Activated T-cell treated with anti-CD3 and anti-CD28 coated beads, Interleukin-2, amount 50 U/mL, for 4 hours (primary cell): ENCODE measurements around the gene ZBTB24. TPM values are rescaled to one million over a fixed set of nuclear protein-coding genes. Genes with fewer than 3 reads are reported as not detected.
A peak's percentile ranks its signal among the peaks of the same experiment; 100 is the strongest.

Experiments used
- ATAC-seq, 2 donors: fragments of 200-7000 bp; cut with Tn5 transposase; one replicate each; pipeline ENCODE4 v1.10.0; 2021
- DNase-seq: peaks from one replicate; pipeline ENCODE4 v3.0.0-alpha.2; 2020
- H3K27me3 Mint-ChIP-seq: one replicate; pipeline ENCODE4 v1.8.0; 2021; ENCODE audit warnings: low read depth, mixed read lengths
- H3K36me3 Mint-ChIP-seq: one replicate; pipeline ENCODE4 v1.8.0; 2022; ENCODE audit warnings: mixed read lengths; ENCODE audit not compliant: insufficient read depth
- H3K4me1 Mint-ChIP-seq: one replicate; pipeline ENCODE4 v1.8.0; 2021; ENCODE audit warnings: low read depth, mixed read lengths
- H3K4me3 Mint-ChIP-seq: one replicate; pipeline ENCODE4 v1.8.0; 2021; ENCODE audit warnings: mild to moderate bottlenecking, moderate library complexity, mixed read lengths
- H3K9me3 Mint-ChIP-seq: one replicate; pipeline ENCODE4 v1.8.0; 2021; ENCODE audit warnings: mixed read lengths
- total RNA-seq, 3 donors: library from RNA; stranded (reverse); gene quantifications; one replicate each; pipeline ENCODE4 v1.2.1, GENCODE V29; 2021

Gene ZBTB24
- total RNA-seq, 3 donors from 2014 or later, result 13.9 to 15.5 (median 14.8) TPM

- Mint-ChIP-seq H3K9me3 (no peaks in the 10 kb centered on the region), H3K4me3 (peak overlapping the region; percentile 90), H3K36me3 (peaks cover 9% of the 10 kb centered on the region), H3K4me1 (peaks cover 74% of the 10 kb centered on the region), H3K27me3 (no peaks in the 10 kb centered on the region)
- ATAC-seq (peak; percentile 35 to 47), DNase-seq (peak; percentile 54)
These were observed 28.3 kb downstream of the ZBTB24 start for GRCh38 chr6:109454496-109455436.

GRCh38 chr6:109453594-109454495 lies 29.2 kb downstream of the ZBTB24 start:
- Mint-ChIP-seq H3K36me3 (peaks cover 5% of the 10 kb centered on the region), H3K4me1 (peaks cover 70% of the 10 kb centered on the region), H3K9me3 (no peaks in the 10 kb centered on the region), H3K27me3 (no peaks in the 10 kb centered on the region), H3K4me3 (peak overlapping the region; percentile 90)
- no peak for ATAC-seq
- no peak for DNase-seq

- H3K4me3 Mint-ChIP-seq, result no peak overlapping the region
- peaks cover 4% of the 10 kb centered on the region for H3K36me3 Mint-ChIP-seq
These were observed 29.9 kb downstream of the ZBTB24 start for GRCh38 chr6:109453156-109453555.

GRCh38 chr6:109452181-109452580 lies 30.8 kb downstream of the ZBTB24 start:
- ATAC-seq (no peak), DNase-seq (no peak)
- Mint-ChIP-seq H3K4me1 (peaks cover 62% of the 10 kb centered on the region), H3K27me3 (no peaks in the 10 kb centered on the region), H3K9me3 (no peaks in the 10 kb centered on the region), H3K36me3 (peaks cover 4% of the 10 kb centered on the region), H3K4me3 (no peak overlapping the region)

More at GRCh38 chr6:109453156-109453555, 29.9 kb downstream of the ZBTB24 start:
- H3K9me3 Mint-ChIP-seq, result no peaks in the 10 kb centered on the region
- peaks cover 68% of the 10 kb centered on the region for H3K4me1 Mint-ChIP-seq
- no peak for ATAC-seq
- no peak for DNase-seq
- no peaks in the 10 kb centered on the region for H3K27me3 Mint-ChIP-seq

- Mint-ChIP-seq H3K36me3 (peaks cover 7% of the 10 kb centered on the region), H3K4me1 (peaks cover 57% of the 10 kb centered on the region), H3K4me3 (no peak overlapping the region), H3K9me3 (no peaks in the 10 kb centered on the region), H3K27me3 (no peaks in the 10 kb centered on the region)
- ATAC-seq, result no peak
- DNase-seq, result no peak
These were observed 31.6 kb downstream of the ZBTB24 start for GRCh38 chr6:109451376-109451775.

- no peaks in the 10 kb centered on the region for H3K9me3 Mint-ChIP-seq
- no peak overlapping the region for H3K4me3 Mint-ChIP-seq
- H3K27me3 Mint-ChIP-seq, result no peaks in the 10 kb centered on the region
- ATAC-seq (no peak), DNase-seq (no peak)
- peaks cover 55% of the 10 kb centered on the region for H3K4me1 Mint-ChIP-seq
- peaks cover 7% of the 10 kb centered on the region for H3K36me3 Mint-ChIP-seq
These were observed 32.2 kb downstream of the ZBTB24 start for GRCh38 chr6:109450801-109451200.

- no peaks in the 10 kb centered on the region for H3K27me3 Mint-ChIP-seq
- peaks cover 52% of the 10 kb centered on the region for H3K4me1 Mint-ChIP-seq
- ATAC-seq (peak; percentile 20 to 26), DNase-seq (no peak)
- no peaks in the 10 kb centered on the region for H3K9me3 Mint-ChIP-seq
- H3K4me3 Mint-ChIP-seq, result no peak overlapping the region
- H3K36me3 Mint-ChIP-seq, result peaks cover 7% of the 10 kb centered on the region
These were observed 33.0 kb downstream of the ZBTB24 start for GRCh38 chr6:109449795-109450673.

GRCh38 chr6:109449064-109449794 lies 33.8 kb downstream of the ZBTB24 start:
- H3K4me1 Mint-ChIP-seq, result peaks cover 47% of the 10 kb centered on the region
- H3K9me3 Mint-ChIP-seq, result no peaks in the 10 kb centered on the region
- DNase-seq (no peak), ATAC-seq (peak in 1 of 2 donors; percentile 2)
- peaks cover 7% of the 10 kb centered on the region for H3K36me3 Mint-ChIP-seq
- no peak overlapping the region for H3K4me3 Mint-ChIP-seq
- H3K27me3 Mint-ChIP-seq, result no peaks in the 10 kb centered on the region

GRCh38 chr6:109448615-109449014 lies 34.4 kb downstream of the ZBTB24 start:
- Mint-ChIP-seq H3K4me1 (peaks cover 41% of the 10 kb centered on the region), H3K27me3 (no peaks in the 10 kb centered on the region), H3K9me3 (no peaks in the 10 kb centered on the region), H3K4me3 (no peak overlapping the region), H3K36me3 (peaks cover 7% of the 10 kb centered on the region)
- ATAC-seq, result no peak
- no peak for DNase-seq

- H3K36me3 Mint-ChIP-seq, result peaks cover 10% of the 10 kb centered on the region
- DNase-seq (no peak), ATAC-seq (no peak)
- no peaks in the 10 kb centered on the region for H3K27me3 Mint-ChIP-seq
- H3K9me3 Mint-ChIP-seq, result no peaks in the 10 kb centered on the region
- no peak overlapping the region for H3K4me3 Mint-ChIP-seq
- H3K4me1 Mint-ChIP-seq, result peaks cover 40% of the 10 kb centered on the region
These were observed 35.0 kb downstream of the ZBTB24 start for GRCh38 chr6:109447878-109448555.

GRCh38 chr6:109447087-109447486 lies 35.9 kb downstream of the ZBTB24 start:
- DNase-seq, result no peak
- H3K36me3 Mint-ChIP-seq, result peaks cover 12% of the 10 kb centered on the region

GRCh38 chr6:109446541-109446940 lies 36.5 kb downstream of the ZBTB24 start:
- peaks cover 46% of the 10 kb centered on the region for H3K4me1 Mint-ChIP-seq
- no peak for ATAC-seq

More at GRCh38 chr6:109447087-109447486, 35.9 kb downstream of the ZBTB24 start:
- H3K9me3 Mint-ChIP-seq, result no peaks in the 10 kb centered on the region
- H3K27me3 Mint-ChIP-seq, result no peaks in the 10 kb centered on the region
- H3K4me1 Mint-ChIP-seq, result peaks cover 43% of the 10 kb centered on the region
- no peak for ATAC-seq
- no peak overlapping the region for H3K4me3 Mint-ChIP-seq

GRCh38 chr6:109446072-109446471 lies 36.9 kb downstream of the ZBTB24 start:
- H3K9me3 Mint-ChIP-seq, result no peaks in the 10 kb centered on the region
- H3K36me3 Mint-ChIP-seq, result peaks cover 12% of the 10 kb centered on the region
- H3K4me1 Mint-ChIP-seq, result peaks cover 50% of the 10 kb centered on the region
- ATAC-seq, result no peak
- DNase-seq, result no peak
- H3K4me3 Mint-ChIP-seq, result no peak overlapping the region
- no peaks in the 10 kb centered on the region for H3K27me3 Mint-ChIP-seq

More at GRCh38 chr6:109446541-109446940, 36.5 kb downstream of the ZBTB24 start:
- Mint-ChIP-seq H3K36me3 (peaks cover 12% of the 10 kb centered on the region), H3K27me3 (no peaks in the 10 kb centered on the region), H3K4me3 (no peak overlapping the region), H3K9me3 (no peaks in the 10 kb centered on the region)
- DNase-seq, result no peak
